Stimulated activated CD8-positive, alpha-beta memory T cell treated with anti-CD3 and anti-CD28 coated beads, Interleukin-4, amount 100 ng/mL, for 48 hours (primary cell): ENCODE measurements around the gene MYLK2.

Experiments used
- DNase-seq: peaks from one replicate; pipeline ENCODE4 v3.0.0-alpha.2; 2020

Gene MYLK2

DNA sequence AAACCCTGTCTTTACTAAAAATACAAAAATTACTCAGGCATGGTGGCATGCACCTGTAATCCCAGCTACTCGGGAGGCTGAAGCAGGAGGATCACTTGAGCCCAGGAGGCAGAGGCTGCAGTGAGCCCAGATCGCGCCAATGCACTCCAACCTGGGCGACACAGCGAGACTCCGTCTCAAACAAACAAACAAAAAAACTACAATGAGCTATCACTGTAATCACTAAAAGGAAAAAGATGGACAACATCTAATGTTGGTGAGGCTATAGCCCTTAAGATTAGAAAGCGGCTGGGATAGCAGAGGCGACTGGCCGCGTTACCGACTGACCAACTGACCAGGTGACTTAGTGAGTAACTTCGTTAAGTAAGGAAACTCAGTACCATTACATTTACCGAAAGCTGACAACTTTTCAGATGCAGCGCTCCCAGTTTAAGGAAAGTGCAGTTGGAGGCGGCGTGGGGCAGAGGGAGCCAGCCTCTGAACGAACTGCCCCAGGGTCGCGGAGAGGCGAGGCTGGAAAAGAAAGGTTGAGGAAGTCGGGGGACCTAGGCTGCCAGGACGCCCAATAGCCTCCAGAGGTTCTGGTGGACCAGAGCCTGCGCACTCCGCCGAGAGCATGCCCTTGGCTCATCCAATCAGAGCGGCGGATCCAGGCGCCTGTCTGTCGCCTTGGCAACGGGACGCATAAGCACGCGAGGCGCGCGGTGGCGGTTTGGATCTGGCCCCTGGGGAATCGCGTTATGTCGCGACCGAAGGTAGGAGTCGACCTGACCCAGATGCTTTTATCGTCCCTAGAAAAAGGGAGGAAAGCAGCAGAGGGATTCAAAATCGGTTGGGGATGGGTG lies 60.2 kb downstream of the MYLK2 start:
- peak; percentile 88 for DNase-seq

DNA sequence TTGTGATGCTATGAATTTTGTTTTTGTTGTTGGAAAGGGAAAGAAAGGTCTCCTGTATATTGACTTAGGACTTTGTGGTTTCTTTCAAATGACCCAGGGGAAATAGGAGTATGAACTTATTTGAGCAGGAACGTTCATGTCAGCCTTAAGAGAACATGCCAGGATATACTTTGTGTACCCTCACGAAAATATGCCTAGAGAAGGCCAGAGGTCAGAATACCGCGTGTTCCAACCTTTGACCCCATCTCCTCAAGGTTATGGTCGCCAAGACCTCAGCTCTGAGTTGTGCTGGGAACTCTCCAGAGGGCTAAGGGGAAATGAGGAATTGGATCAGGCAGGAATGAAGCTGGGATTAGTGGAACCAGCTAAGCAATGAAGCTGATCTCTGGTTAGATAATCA lies 62.8 kb downstream of the MYLK2 start:
- no peak for DNase-seq

DNA sequence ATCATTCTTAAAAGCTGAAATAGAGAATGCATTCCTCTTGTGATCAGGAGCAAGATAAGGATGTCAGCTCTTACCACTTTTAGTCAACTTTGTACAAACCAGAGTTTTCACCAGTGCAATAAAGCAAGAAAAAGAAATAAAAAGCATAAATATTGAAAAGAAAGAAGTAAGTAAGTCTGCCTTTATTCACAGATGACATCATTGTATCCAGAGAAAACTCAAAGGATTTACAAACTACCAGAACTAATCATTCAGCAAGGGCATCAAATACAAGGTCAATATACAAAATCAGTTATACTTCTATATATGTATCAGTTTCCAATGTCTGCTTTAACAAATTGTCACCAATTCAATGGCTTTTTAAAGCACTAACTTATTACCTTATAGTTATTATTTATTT lies 64.7 kb downstream of the MYLK2 start:
- DNase-seq, result no peak
